GM18858 (cell line): ENCODE measurements around the gene PANK1.
"Not testable (repeated sequence)": the region's sequence is repeated elsewhere in the genome, so short reads cannot be mapped to it uniquely, and the experiment has no call there.

Experiments used
- ATAC-seq: cut with Tn5 transposase; IDR thresholded peaks from one replicate; pipeline ENCODE4 v1.9.1; 2021; ENCODE audit not compliant: unreplicated experiment

Gene PANK1

DNA sequence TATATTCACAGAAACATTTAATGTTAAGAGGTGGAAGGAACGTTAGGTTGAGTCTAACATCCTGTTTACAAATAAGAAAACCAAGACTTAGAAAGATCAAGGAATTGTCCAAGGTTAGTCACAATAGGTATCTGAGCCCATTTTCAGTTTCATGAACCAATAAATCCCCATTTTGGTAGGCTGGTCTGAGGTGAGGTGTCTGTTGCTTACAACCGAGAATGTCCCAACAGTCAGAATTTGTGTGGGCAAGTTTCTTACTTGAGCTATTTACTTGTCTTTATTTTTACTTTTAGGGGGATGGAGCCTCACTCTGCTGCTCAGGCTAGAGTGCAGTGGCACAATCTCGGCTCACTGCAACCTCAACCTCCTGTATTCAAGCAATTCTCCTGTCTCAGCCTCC, 23.6 kb downstream of the PANK1 start:
- ATAC-seq: no peak

DNA sequence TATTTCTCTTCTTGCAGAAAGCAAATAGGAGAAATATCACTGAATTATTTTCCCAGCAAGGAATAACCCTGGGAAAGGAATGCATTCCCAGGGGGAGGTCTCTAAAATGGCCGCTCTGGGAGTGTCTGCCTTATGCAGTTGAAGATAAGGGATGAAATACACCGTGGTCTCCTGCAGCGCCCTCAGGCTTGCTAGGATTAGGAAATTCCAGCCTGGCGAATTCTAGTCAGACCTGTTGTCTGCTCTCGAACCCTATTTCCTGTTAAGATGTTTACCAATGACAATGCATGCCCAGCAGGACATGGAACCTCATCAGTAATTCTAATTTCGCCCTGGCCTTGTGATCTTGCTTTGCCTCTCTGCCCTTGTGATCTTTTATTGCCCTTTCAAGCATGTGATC, 24.7 kb downstream of the PANK1 start:
- ATAC-seq: not testable (repeated sequence)

DNA sequence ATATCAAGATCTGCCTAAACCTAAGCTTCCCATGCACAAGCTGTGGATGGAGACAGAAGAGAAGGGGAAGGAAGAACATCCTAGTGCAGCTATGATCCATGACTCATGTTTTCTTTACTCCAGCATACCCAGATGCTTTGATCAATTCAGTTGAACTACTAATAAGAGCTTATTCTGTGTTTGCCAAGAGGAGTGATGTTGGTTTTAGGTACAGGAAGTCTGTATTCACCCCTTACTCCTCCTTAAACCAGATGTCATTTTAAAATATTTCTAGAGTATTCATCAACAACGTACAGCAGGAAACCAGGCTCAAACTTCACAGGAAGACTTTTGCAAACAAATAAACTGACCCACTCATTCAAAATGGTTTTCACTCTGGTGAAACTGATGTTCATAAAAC, 29.2 kb downstream of the PANK1 start:
- ATAC-seq: no peak

DNA sequence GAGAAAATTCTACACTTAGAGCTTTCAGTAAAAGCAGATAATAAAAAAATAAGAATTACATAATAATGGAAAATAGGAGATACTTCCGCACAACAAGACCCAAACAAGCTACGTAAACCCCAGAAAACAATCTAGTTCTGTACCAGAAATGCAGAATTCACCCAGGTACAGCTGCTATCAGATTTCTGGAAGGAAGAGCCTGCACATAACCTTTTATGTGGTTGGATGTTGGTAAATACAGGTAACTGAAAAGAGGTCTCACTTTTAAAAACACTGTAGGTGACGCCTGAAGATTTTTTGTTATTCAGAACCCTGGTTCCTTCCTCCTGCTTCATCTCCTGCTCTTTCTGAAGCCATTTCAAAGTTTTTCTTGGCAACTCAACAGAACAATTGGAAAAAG, 29.9 kb downstream of the PANK1 start:
- no peak for ATAC-seq

DNA sequence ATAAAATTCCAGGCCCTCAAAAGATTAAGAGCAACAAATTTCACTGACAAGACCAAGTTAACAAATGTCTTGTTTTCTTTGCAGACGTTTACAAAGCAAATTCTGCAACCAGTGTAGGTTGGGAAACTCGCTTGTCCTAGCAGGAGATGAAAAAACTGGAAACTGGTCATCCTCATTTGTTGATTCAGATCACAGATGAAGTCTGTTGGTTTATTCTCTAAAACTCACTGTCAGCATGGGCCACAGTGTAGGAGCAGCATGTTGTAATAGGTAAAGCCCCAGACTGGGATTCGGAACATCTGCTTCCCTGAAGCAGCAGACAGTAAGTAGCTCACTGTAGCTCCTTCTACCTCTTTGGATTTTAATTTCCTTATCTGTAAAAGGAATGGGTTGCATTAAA, 31.5 kb downstream of the PANK1 start:
- no peak for ATAC-seq

DNA sequence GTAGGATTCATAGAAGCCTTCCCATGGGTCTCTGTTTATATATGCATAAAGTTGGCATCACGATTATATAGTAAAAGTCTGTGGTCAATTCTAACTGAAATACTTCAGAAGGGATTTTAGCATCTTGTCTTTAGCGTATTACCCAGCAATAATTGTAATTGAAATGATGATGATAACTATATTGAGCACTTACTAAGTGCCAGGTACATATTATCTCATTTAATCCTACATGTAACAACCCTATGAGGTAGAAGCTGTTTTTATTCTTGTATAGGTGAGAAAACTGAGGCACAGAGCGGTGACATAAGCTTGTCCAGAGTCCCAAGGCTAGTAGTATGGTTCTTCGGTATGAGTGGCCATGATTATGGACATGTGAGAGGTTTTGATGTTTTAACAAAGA, 33.8 kb downstream of the PANK1 start:
- ATAC-seq: no peak

DNA sequence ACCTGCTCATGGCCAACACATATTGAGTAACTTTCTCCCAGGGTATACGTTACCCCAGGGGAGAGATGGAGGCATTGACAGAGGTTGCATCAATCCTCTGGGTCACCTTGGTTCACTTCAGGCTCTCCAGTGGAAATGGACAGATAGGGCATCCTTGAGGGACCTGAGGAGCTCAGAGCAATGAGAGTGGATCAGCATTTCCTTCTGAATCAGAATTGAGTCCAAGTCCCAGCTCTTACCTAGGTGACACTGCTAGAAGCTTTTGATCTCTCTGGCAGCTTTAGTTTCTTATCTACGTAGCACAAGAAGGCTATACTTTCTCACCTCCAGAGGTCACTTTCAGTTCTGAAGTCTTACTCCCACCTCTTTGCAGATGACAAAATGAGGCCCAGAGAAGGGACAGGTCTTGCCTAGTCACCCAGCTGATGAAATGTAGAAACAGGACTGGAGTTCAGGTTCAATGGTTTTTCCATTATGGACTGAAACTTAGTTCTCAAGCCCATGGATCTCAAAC, 35.2 kb downstream of the PANK1 start:
- peak; percentile 93 for ATAC-seq

DNA sequence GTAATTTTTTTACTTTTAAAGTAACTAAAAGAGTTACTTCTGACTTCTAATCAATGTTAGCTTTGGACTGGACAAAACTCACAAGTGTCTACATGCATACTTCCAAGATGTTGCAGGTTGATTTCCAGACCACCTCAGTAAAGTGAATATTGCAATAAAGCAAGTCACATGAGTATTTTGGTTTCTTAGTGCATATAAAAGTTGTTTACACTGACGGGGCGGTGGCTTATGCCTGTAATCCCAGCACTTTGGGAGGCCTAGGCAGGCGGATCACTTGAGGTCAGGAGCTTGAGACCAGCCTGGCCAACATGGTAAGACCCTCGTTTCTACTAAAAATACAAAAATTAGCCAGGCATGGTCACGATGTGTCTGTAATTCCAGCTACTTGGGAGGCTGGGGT, 40.8 kb downstream of the PANK1 start:
- no peak for ATAC-seq

DNA sequence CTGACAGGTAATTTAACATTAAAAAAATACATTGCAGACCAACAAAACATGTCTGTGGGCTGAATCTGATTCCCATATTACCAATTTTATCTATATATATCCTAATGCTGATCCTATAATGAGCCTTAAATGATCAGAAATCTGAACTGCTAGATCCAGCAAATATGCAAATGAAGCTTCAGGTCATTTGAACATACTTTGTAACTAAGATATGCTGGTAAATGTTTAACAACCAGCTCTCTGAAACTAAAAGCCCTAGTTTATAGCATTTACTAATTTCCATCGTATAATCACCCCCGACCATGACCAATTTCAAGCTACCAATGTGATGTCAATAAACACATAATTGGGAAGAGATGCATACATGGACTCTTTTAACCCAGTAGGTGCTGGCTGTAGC, 42.1 kb downstream of the PANK1 start:
- ATAC-seq: no peak

DNA sequence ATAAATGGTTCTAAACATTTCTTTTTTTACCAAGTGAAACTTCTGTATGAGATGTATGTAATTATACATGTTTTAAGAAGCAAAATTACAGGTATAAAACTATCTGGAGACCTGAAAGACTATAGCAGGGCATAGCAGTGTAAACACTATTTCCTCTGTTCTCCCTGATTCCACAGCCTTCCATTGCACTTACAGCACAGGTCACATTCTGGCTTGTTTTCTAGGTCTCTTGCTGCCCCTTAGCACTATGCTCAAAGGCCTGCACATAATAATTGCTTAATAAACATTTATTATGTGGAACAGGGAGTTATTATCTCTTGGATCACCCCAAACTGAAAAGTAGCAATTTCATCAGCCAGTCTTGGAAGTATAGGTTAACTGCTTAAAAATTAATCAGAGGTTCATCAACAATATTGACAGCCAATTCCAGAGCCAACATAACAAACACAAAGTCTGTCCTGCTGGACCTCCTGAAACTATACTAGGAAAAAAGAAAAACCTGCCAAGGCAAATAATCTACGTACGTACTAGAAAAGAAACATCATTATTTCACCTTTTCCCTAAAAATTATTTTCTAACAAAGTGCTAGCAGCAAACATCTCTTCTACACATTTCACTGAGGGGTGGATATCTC, 43.2 kb downstream of the PANK1 start:
- ATAC-seq: no peak

DNA sequence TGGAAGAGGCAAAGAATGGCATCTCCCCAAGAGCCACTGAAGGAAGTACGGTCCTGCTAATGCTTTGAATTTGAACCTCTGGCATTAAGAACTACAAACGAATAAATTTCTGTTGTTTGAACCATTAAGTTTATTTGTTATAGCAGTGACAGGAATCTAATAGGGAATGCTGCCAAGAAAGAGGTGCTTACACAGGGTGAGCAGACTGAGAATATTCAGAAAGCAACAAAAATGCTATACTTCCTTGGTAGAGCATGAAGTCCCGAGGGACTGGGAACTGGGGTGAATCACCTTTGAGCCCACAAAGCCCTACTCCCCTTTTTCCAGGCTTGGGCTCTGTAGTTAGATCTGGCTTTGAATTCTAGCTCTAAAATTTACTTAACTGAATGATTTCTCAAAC, 45.0 kb downstream of the PANK1 start:
- ATAC-seq: no peak

DNA sequence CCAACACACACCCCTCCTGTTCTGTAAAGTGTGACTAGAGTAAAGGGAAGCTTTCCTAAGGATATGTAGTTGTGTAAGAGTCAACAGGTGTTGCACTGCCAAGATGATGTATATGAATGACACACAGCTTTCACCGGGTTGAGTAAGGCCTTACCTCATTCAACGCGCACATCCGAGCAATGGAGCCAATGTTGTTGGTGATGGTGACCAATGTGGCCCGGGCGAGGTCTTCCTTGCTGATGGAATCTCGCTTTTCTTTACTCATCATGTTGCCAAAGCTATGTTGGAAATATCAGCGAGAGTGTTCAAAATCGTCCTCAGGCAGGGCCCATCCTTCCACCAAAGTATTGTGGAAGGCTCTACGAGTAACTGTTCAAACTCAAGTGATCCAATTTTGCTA, 52.0 kb downstream of the PANK1 start:
- no peak for ATAC-seq

DNA sequence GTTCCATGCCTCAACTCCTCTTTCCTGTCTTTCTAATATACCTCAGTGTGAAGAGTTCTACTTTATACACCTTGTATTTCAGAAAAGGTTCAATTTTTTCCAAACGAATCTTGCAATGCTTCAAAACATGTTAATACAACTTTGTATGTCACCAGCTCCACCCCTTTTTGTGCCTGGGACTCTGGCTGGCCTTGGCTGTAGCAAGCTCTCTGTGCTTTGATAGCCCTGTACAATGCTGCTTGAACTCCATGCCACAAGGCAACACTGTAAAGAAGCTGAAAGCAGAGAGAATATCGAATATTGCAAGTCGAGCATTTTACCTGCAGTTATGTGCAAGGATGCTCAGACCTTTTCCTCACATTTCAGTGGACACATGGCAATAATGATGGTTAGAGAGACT, 52.5 kb downstream of the PANK1 start:
- ATAC-seq: no peak

DNA sequence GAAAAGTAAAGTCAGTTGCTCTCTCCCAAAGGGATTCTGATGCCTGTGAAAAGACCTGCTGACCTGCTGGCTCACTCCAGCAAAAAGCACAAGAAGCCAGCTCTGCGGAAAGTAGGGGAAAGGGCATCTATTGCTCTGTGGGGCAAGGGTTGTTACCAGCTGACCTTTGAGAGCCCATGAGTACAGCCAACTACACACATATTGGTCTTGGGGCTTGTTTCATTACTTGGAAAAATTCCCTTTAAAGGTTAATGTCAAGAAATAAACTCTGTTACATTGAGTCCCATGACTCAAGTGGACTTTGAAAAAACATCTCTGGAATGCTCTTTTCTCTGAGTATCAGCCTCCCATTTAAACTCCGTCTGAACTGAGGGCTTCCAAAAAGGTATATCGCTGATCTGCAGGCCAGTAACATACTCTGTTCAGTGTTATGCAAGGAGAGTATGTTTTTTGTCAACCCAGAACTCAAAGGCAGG, 53.2 kb downstream of the PANK1 start:
- no peak for ATAC-seq

DNA sequence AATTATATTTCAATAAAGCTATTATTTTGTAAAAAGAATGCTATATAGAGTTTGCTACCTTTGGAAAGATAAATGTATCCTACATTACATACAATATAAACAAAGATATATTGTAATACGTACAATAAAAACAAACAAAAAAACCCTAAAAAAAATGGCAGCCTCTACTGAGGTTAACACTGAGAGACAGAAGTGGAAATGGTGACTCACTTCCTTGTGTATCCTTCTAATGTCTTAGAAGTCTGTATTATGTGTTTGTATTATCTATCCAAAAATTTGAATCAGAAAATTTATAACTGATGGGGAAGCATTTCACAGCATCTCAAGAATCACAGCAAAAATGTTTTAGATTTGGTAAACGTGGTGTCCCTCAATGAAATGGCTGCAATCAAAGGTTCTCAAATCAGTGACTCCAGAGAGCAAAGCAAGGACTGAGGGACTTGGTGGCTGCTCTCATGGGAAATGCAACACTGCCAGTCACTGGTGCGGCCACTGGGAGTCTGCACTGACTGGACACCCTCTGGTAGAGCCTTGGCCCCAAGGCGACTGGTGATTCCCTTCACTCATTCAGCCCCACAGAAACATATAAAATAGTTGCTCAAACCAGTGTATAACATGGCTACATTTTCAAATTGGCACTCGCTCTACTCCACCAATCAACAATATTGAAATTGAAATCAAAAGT, 53.8 kb downstream of the PANK1 start:
- no peak for ATAC-seq

DNA sequence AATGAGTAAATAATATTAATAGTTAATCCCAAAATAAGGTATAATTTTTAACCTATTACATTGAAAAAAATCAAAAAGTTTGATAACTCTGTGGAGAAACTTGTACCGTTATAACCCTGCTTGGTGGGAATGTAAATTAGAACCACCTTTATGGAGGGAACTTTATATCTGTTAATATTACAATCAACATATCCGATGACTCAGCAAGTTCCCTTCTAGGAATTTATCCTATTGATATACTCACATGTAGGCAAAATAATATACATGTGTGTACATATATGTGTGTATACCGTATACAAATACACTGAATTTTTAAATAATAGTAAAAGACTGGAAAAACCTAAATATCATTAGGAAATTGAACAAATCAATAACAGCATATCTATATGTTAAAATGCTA, 54.7 kb downstream of the PANK1 start:
- ATAC-seq: no peak

DNA sequence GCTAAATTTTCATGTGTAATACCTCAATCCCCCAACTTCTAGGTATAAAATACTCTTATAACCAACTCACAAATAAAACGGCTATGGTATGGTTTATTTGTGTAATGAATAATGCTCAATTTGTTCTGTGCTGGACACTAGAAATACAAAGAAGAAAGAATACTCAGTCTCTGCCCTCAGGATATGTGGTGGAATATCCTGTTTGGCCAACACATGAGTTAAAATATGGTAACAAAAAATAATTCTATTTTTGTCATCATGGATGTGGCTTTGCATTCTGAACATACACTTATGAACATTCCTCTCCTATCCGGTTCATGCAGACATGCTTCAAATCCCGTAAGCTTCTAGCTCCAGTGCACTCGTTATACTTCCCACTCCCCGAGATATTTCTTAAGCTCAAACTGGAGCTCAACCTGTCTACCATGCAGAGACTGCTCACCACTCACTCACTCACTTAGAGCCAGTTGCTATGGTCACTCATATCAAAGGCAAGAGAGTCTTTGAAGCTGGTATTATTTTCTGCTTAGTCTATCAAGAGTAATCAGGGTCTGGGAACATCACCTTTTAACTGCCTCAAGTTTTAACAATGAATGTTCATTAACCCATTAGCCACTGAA, 55.8 kb downstream of the PANK1 start:
- no peak for ATAC-seq

DNA sequence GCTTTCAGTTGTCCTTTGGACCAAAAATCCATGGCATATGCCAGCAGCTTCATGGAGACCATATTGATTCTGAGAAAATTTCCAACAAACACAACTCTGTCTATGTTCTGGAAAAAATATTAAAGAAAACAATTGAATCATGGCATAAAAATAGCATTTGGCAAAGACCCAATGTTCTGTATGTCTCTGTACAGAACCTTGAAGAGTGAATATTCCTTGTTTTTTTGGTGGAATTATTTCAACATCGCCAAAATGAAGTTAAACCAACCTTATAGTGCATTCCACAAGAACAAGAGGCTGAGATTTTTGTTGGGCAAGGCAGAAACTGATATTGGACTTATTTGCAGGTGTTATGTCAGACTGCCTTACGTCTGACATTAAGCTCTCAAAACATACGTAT, 56.4 kb downstream of the PANK1 start:
- ATAC-seq: no peak

DNA sequence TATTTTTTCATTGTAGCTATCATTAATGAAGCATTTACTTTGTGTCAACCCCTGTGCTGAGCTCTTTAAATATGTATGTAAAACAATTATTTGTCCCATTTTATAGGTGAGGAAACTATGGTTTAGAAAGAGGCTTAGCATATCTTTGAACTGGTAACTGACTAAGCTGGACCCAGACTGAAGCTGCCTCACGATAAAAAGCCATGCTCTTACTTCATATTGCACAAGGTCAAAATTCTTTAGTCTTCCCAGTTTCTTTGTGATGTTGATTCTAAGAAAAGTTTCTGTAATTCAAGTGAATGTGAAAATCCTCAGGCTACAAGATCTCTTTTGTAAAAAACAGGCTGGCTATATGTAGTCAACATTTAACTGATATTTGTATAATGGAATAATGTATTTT, 63.0 kb downstream of the PANK1 start:
- no peak for ATAC-seq

DNA sequence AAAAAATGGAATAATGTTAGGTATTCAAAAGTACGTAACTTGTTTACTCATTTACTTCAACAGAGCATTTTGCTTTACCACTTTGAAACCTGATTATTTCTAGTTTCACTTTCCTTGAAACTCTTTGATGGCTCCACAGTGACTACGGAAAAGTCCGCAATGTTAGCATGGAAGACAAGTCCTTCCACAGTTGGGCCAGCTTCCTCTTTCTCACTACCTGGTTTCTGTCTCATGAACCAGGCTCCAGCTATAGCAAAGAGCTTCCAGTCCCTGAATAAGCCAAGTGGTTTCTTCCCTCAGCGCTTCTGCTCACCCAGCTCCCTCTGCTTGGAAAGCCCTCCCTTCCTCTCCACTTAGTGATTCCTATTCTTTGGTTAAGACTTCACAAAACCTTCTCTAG, 64.8 kb downstream of the PANK1 start:
- no peak for ATAC-seq

DNA sequence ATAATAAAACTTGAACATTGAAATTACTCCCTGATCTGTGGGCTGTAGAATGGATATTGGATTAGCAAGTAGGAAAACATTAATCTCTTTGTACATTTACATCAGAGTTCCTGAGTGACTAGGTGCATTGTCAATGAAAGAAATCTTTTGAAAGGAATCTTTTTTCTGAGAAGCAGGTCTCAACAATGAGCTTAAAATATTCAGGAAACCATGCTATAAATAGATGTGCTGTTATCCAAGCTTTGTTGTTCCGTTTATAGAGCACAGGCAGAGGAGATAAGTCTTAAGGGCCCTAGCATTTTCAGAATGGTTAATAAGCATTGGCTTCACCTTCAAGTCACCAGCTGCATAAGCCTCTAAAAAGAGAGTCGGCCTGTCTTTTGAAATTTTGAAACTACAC, 68.3 kb downstream of the PANK1 start:
- ATAC-seq: no peak

DNA sequence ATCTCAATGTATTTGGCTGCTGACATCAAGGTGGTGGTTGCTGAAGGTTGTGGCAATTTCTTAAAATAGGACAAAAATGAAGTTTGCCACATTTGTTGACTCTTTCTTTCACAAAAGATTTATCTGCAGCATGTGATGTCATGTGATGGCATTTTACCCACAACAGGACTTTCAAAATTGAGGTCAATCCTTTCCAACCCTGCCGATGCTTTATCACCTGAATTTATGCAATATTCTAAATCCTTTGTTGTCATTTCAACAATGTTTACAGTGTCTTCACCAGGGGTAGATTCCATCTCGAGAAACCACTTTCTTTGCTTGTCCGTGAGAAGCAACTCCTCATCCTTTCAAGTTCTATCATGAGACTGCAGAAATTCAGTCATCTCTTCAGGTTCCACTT, 69.0 kb downstream of the PANK1 start:
- ATAC-seq: no peak
